HepG2 (cell line): Measurements from ENCODE around the gene AP4E1. TPM values are rescaled to one million over a fixed set of nuclear protein-coding genes. Genes with fewer than 3 reads are reported as not detected.
A peak's percentile ranks its signal among the peaks of the same experiment; 100 is the strongest.

Source experiments
- ARHGAP35 ChIP-seq: sonication (generic); formaldehyde crosslinking; IDR thresholded peaks from 2 replicates; pipeline ENCODE4 v1.9.0; 2022; ENCODE audit warnings: mild to moderate bottlenecking, inconsistent platforms, moderate library complexity, missing genetic modification reagents, borderline replicate concordance
- BCLAF1 ChIP-seq: fragments of 450-650 bp; IDR thresholded peaks from 2 replicates; pipeline ENCODE4 v1.6.1; 2017; ENCODE audit warnings: mild to moderate bottlenecking
- EP300 ChIP-seq, 3 experiments: sonication (generic) in 1 of 3; formaldehyde crosslinking in 1 of 3; IDR thresholded peaks; 2 replicates each; pipeline versions ENCODE4 v1.5.1 to v1.6.1; 2011 to 2020; ENCODE audit warnings: low read depth in 2 of 3, low read length in 2 of 3, borderline replicate concordance in 1 of 3, improper control_type of control experiment in 1 of 3, mild to moderate bottlenecking in 1 of 3, missing genetic modification reagents in 1 of 3, moderate library complexity in 1 of 3
- HCFC1 ChIP-seq: fragments of 150-350 bp; IDR thresholded peaks from 2 replicates; pipeline ENCODE4 v1.6.1; 2014; ENCODE audit warnings: low read depth, low read length
- HNRNPK ChIP-seq: fragments of 200-400 bp; formaldehyde crosslinking; IDR thresholded peaks from 2 replicates; pipeline ENCODE4 v1.6.1; 2018; ENCODE audit warnings: low read length, low read depth, moderate library complexity, mild to moderate bottlenecking; ENCODE audit not compliant: poor library complexity, severe bottlenecking
- KLF12 ChIP-seq: sonication (generic); formaldehyde crosslinking; IDR thresholded peaks from 2 replicates; pipeline ENCODE4 v1.4.0; 2020; ENCODE audit warnings: missing genetic modification reagents, borderline replicate concordance
- MAX ChIP-seq: IDR thresholded peaks from 2 replicates; pipeline ENCODE4 v1.6.1; 2012; ENCODE audit warnings: inconsistent platforms
- NR1H2 ChIP-seq: sonication (generic); formaldehyde crosslinking; IDR thresholded peaks from 2 replicates; pipeline ENCODE4 v1.8.1; 2022; ENCODE audit warnings: low read depth, missing genetic modification reagents, borderline replicate concordance
- XBP1 ChIP-seq: sonication (generic); formaldehyde crosslinking; IDR thresholded peaks from 2 replicates; pipeline ENCODE4 v1.5.0; 2020; ENCODE audit warnings: missing genetic modification reagents
- ZNF10 ChIP-seq: sonication (generic); formaldehyde crosslinking; IDR thresholded peaks from 2 replicates; pipeline ENCODE4 v1.4.0; 2020; ENCODE audit warnings: mild to moderate bottlenecking, low read depth, missing genetic modification reagents, borderline replicate concordance
- ZNF251 ChIP-seq: sonication (generic); formaldehyde crosslinking; IDR thresholded peaks from 2 replicates; pipeline ENCODE4 v1.9.0; 2021; ENCODE audit warnings: mild to moderate bottlenecking, missing genetic modification reagents
- ZXDC ChIP-seq: sonication (generic); formaldehyde crosslinking; IDR thresholded peaks from 2 replicates; pipeline ENCODE4 v1.5.0; 2020; ENCODE audit warnings: mild to moderate bottlenecking, missing genetic modification reagents
- polyA plus RNA-seq, 8 experiments: library from polyadenylated mRNA; depleted of rRNA in 3 of 8; stranded (reverse) in 7 of 8; unstranded in 1 of 8; fragments of >200 nt; fragmentation: Illumina TruSeq in 4 of 8; extraction: Trizol in 4 of 8; gene quantifications; 2 replicates each; pipeline versions ENCODE4 v1.2.1 to v1.2.3, GENCODE V29; 2011 to 2016; ENCODE audit warnings: low read depth in 4 of 8, missing spikeins in 1 of 8, mixed read lengths in 1 of 8; ENCODE audit not compliant: insufficient read depth in 1 of 8
- total RNA-seq, 5 experiments: library from RNA; depleted of rRNA; stranded (reverse); fragments of >200 nt; fragmentation: Illumina TruSeq; extraction: Trizol; gene quantifications; 2 replicates each; pipeline ENCODE4 v1.2.3, GENCODE V29; 2016; ENCODE audit warnings: low read depth in 1 of 5
- TF ChIP-seq, protein P1 (sequence below): sonication (generic); formaldehyde crosslinking; IDR thresholded peaks from 2 replicates; pipeline ENCODE4 v1.4.0; 2020; ENCODE audit warnings: missing genetic modification reagents
- TF ChIP-seq, protein P2 (sequence below): sonication (generic); formaldehyde crosslinking; conservative IDR thresholded peaks from 2 replicates; pipeline ENCODE4 v1.4.0; 2020; ENCODE audit warnings: missing genetic modification reagents
- TF ChIP-seq, protein P3 (sequence below): IDR thresholded peaks from 2 replicates; pipeline ENCODE4 v1.6.1; 2018; ENCODE audit warnings: missing genetic modification reagents

AP4E1 gene
- total and polyA plus RNA-seq, 2 of the 13 experiments (the other 11 are each of a cell fraction or from before 2014, with no cell fraction given) = 2.2 to 7.8 TPM

- TF ChIP-seq, protein P1, sequence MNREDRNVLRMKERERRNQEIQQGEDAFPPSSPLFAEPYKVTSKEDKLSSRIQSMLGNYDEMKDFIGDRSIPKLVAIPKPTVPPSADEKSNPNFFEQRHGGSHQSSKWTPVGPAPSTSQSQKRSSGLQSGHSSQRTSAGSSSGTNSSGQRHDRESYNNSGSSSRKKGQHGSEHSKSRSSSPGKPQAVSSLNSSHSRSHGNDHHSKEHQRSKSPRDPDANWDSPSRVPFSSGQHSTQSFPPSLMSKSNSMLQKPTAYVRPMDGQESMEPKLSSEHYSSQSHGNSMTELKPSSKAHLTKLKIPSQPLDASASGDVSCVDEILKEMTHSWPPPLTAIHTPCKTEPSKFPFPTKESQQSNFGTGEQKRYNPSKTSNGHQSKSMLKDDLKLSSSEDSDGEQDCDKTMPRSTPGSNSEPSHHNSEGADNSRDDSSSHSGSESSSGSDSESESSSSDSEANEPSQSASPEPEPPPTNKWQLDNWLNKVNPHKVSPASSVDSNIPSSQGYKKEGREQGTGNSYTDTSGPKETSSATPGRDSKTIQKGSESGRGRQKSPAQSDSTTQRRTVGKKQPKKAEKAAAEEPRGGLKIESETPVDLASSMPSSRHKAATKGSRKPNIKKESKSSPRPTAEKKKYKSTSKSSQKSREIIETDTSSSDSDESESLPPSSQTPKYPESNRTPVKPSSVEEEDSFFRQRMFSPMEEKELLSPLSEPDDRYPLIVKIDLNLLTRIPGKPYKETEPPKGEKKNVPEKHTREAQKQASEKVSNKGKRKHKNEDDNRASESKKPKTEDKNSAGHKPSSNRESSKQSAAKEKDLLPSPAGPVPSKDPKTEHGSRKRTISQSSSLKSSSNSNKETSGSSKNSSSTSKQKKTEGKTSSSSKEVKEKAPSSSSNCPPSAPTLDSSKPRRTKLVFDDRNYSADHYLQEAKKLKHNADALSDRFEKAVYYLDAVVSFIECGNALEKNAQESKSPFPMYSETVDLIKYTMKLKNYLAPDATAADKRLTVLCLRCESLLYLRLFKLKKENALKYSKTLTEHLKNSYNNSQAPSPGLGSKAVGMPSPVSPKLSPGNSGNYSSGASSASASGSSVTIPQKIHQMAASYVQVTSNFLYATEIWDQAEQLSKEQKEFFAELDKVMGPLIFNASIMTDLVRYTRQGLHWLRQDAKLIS (CRISPR knock-in tag) = no peak
- TF ChIP-seq HNRNPK (peak; percentile 11), BCLAF1 (no peak), MAX (peak; percentile 57), KLF12 (CRISPR knock-in tag) (peak; percentile 59; the same call in 1 of the 2 replicates), ARHGAP35 (CRISPR knock-in tag) (no peak), NR1H2 (CRISPR knock-in tag) (no peak), HCFC1 (peak; percentile 55; the same call in 1 of the 2 replicates), XBP1 (CRISPR knock-in tag) (no peak), ZXDC (no peak), ZNF10 (CRISPR knock-in tag) (no peak), EP300 (IDR thresholded peaks at IDR 0.05; ENCODE audit: low read depth in 2 of 2, low read length in 2 of 2) (peak; percentile 38 to 53; a peak in 2 of 4 replicates), EP300 (CRISPR knock-in tag; IDR thresholded peaks at IDR 0.05; ENCODE audit: borderline replicate concordance) (no peak; the same call in 1 of the 2 replicates), ZNF251 (CRISPR knock-in tag) (no peak)
- TF ChIP-seq, protein P2, sequence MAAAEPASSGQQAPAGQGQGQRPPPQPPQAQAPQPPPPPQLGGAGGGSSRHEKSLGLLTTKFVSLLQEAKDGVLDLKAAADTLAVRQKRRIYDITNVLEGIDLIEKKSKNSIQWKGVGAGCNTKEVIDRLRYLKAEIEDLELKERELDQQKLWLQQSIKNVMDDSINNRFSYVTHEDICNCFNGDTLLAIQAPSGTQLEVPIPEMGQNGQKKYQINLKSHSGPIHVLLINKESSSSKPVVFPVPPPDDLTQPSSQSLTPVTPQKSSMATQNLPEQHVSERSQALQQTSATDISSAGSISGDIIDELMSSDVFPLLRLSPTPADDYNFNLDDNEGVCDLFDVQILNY (CRISPR knock-in tag) = no peak; the same call in 1 of the 2 replicates
- TF ChIP-seq, protein P3, sequence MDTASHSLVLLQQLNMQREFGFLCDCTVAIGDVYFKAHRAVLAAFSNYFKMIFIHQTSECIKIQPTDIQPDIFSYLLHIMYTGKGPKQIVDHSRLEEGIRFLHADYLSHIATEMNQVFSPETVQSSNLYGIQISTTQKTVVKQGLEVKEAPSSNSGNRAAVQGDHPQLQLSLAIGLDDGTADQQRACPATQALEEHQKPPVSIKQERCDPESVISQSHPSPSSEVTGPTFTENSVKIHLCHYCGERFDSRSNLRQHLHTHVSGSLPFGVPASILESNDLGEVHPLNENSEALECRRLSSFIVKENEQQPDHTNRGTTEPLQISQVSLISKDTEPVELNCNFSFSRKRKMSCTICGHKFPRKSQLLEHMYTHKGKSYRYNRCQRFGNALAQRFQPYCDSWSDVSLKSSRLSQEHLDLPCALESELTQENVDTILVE (CRISPR knock-in tag) = peak; percentile 81
Observed at GRCh38 chr15:50908209-50909009, at the start of gene AP4E1 (continued).
